SK-N-SH (cell line): ENCODE data around the gene COL25A1. TPM values are rescaled to one million over a fixed set of nuclear protein-coding genes. Genes with fewer than 3 reads are reported as not detected.

ENCODE experiments used
- CTCF ChIA-PET: fragments of 300-600, 350-600 bp; formaldehyde crosslinking; extraction: SDS; loops from one replicate; lab custom pipeline; 2021; lab: Yijun Ruan, JAX
- POLR2A ChIA-PET: fragments of 350-600 bp; sonication (Branson Sonifier 250); formaldehyde crosslinking; extraction: SDS; loops from one replicate; lab custom pipeline; 2020; ENCODE audit warnings: antibody characterized with exemption, inconsistent platforms; lab: Yijun Ruan, JAX
- DNase-seq: peaks from one replicate; pipeline ENCODE4 v3.0.0; 2012
- H2AFZ ChIP-seq: fragments of 200-600 bp; sonication (generic); 2 replicates; pipeline ENCODE4 v1.8.1; 2016; ENCODE audit warnings: antibody characterized with exemption, mild to moderate bottlenecking, low read depth
- H3F3A ChIP-seq: fragments of 200-600 bp; sonication (generic); replicated peaks from 2 replicates; pipeline ENCODE3; 2016; ENCODE audit warnings: antibody characterized with exemption, mild to moderate bottlenecking; ENCODE audit not compliant: insufficient read depth
- H3K27ac ChIP-seq, 2 experiments: fragments of 200-500 bp in 1 of 2; fragments of 200-600 bp in 1 of 2; sonication (Bioruptor generic) in 1 of 2; sonication (generic), shearing (Covaris generic) in 1 of 2; 2 replicates each; pipeline versions ENCODE4 v1.5.1 to v1.6.1; 2014 to 2016; ENCODE audit warnings: low read depth in 2 of 2, inconsistent platforms in 1 of 2, low read length in 1 of 2, mild to moderate bottlenecking in 1 of 2, mixed read lengths in 1 of 2
- H3K27me3 ChIP-seq: fragments of 200-600 bp; sonication (generic), shearing (Covaris generic); 2 replicates; pipeline ENCODE4 v1.6.1; 2016; ENCODE audit warnings: mixed run types; ENCODE audit not compliant: insufficient read depth
- H3K36me3 ChIP-seq, 2 experiments: fragments of 200-500 bp in 1 of 2; fragments of 200-600 bp in 1 of 2; sonication (Bioruptor generic) in 1 of 2; sonication (generic) in 1 of 2; replicated peaks in 1 of 2; 2 replicates each; pipeline versions ENCODE3 to v1.5.1; 2014 to 2016; ENCODE audit warnings: low read length in 1 of 2, mild to moderate bottlenecking in 1 of 2; ENCODE audit not compliant: insufficient read depth in 2 of 2, control insufficient read depth in 1 of 2
- H3K4me1 ChIP-seq, 2 experiments: fragments of 200-500 bp in 1 of 2; fragments of 200-600 bp in 1 of 2; sonication (Bioruptor generic) in 1 of 2; sonication (generic), shearing (Covaris generic) in 1 of 2; 2 replicates each; pipeline versions ENCODE4 v1.5.1 to v1.6.1; 2014 to 2016; ENCODE audit warnings: low read depth in 1 of 2, low read length in 1 of 2, mixed run types in 1 of 2; ENCODE audit not compliant: insufficient read depth in 2 of 2, control insufficient read depth in 1 of 2
- H3K4me2 ChIP-seq: fragments of 200-600 bp; sonication (generic), shearing (Covaris generic); 2 replicates; pipeline ENCODE4 v1.6.1; 2017; ENCODE audit warnings: mixed run types
- H3K4me3 ChIP-seq, 2 experiments: fragments of 200-500 bp in 1 of 2; fragments of 200-600 bp in 1 of 2; sonication (Bioruptor generic) in 1 of 2; sonication (generic), shearing (Covaris generic) in 1 of 2; 2 replicates each; pipeline versions ENCODE4 v1.5.1 to v1.8.1; 2014 to 2016; ENCODE audit warnings: low read depth in 2 of 2, inconsistent platforms in 1 of 2, low read length in 1 of 2, mild to moderate bottlenecking in 1 of 2, mixed read lengths in 1 of 2, moderate library complexity in 1 of 2
- H3K79me2 ChIP-seq: fragments of 200-600 bp; sonication (generic); 2 replicates; pipeline ENCODE4 v1.8.1; 2017; ENCODE audit warnings: mild to moderate bottlenecking; ENCODE audit not compliant: insufficient read depth
- H3K9ac ChIP-seq: fragments of 200-600 bp; sonication (generic); 2 replicates; pipeline ENCODE4 v1.6.1; 2017; ENCODE audit warnings: mixed run types
- H3K9me2 ChIP-seq: fragments of 200-600 bp; sonication (generic); 2 replicates; pipeline ENCODE4 v1.6.1; 2017; ENCODE audit warnings: mixed run types
- H3K9me3 ChIP-seq: fragments of 200-600 bp; sonication (generic); 2 replicates; pipeline ENCODE4 v1.6.1; 2017; ENCODE audit warnings: mixed run types, mild to moderate bottlenecking, moderate library complexity
- H4K20me1 ChIP-seq: fragments of 200-600 bp; sonication (generic); 2 replicates; pipeline ENCODE4 v1.6.1; 2017; ENCODE audit warnings: mild to moderate bottlenecking, mixed run types; ENCODE audit not compliant: insufficient read depth
- CHD2 ChIP-seq: fragments of 150-350 bp; IDR thresholded peaks from 2 replicates; pipeline ENCODE4 v1.6.1; 2018; ENCODE audit warnings: low read length; ENCODE audit not compliant: partially characterized antibody
- EP300 ChIP-seq, 2 experiments: IDR thresholded peaks; 2 replicates each; pipeline versions ENCODE4 v1.4.0 to v1.6.1; 2012; ENCODE audit warnings: borderline replicate concordance in 1 of 2, low read depth in 1 of 2, low read length in 1 of 2
- EZH2phosphoT487 ChIP-seq: fragments of 200-600 bp; sonication (generic); IDR thresholded peaks from 2 replicates; pipeline ENCODE4 v1.6.1; 2017; ENCODE audit warnings: low read depth, mixed run types, mild to moderate bottlenecking, antibody characterized with exemption, moderate library complexity, borderline replicate concordance
- FOSL2 ChIP-seq: IDR thresholded peaks from 2 replicates; pipeline ENCODE4 v1.4.0; 2012; ENCODE audit warnings: low read depth, mild to moderate bottlenecking, moderate library complexity, borderline replicate concordance
- FOXM1 ChIP-seq: IDR thresholded peaks from 2 replicates; pipeline ENCODE4 v1.4.0; 2012; ENCODE audit warnings: low read depth, mild to moderate bottlenecking
- GATA2 ChIP-seq: sonication (generic); formaldehyde crosslinking; IDR thresholded peaks from 2 replicates; pipeline ENCODE4 v1.5.0; 2020; ENCODE audit warnings: mild to moderate bottlenecking, missing genetic modification reagents
- IRF3 ChIP-seq: fragments of 150-350 bp; IDR thresholded peaks from 2 replicates; pipeline ENCODE4 v1.6.1; 2016; ENCODE audit warnings: mild to moderate bottlenecking, low read depth, low read length
- JUND ChIP-seq: IDR thresholded peaks from 2 replicates; pipeline ENCODE4 v1.4.0; 2012
- MEF2A ChIP-seq: IDR thresholded peaks from 2 replicates; pipeline ENCODE4 v1.4.0; 2012; ENCODE audit warnings: low read depth, borderline replicate concordance
- MXI1 ChIP-seq: IDR thresholded peaks from 2 replicates; pipeline ENCODE4 v1.6.1; 2012; ENCODE audit warnings: mild to moderate bottlenecking, low read depth, low read length, improper control_type of control experiment
- NFIC ChIP-seq: IDR thresholded peaks from 2 replicates; pipeline ENCODE4 v1.4.0; 2012; ENCODE audit warnings: borderline replicate concordance
- NRF1 ChIP-seq: IDR thresholded peaks from 2 replicates; pipeline ENCODE4 v1.6.1; 2012; ENCODE audit warnings: low read depth, mild to moderate bottlenecking, low read length
- POLR2AphosphoS5 ChIP-seq: IDR thresholded peaks from 2 replicates; pipeline ENCODE4 v1.6.1; 2012; ENCODE audit warnings: low read depth, low read length
- RAD21 ChIP-seq: IDR thresholded peaks from 2 replicates; pipeline ENCODE4 v1.6.1; 2012; ENCODE audit warnings: mild to moderate bottlenecking, low read length
- RCOR1 ChIP-seq: fragments of 150-350 bp; IDR thresholded peaks from 2 replicates; pipeline ENCODE4 v1.6.1; 2017; ENCODE audit warnings: antibody characterized with exemption, low read length
- RFX5 ChIP-seq: IDR thresholded peaks from 2 replicates; pipeline ENCODE4 v1.6.1; 2012; ENCODE audit warnings: mild to moderate bottlenecking, improper control_type of control experiment, low read length
- SIN3A ChIP-seq: IDR thresholded peaks from 2 replicates; pipeline ENCODE4 v1.6.1; 2012; ENCODE audit warnings: low read depth, mild to moderate bottlenecking, low read length, moderate library complexity, borderline replicate concordance
- SMC3 ChIP-seq: IDR thresholded peaks from 2 replicates; pipeline ENCODE4 v1.6.1; 2012; ENCODE audit warnings: low read depth, low read length, improper control_type of control experiment
- TCF12 ChIP-seq: IDR thresholded peaks from 2 replicates; pipeline ENCODE4 v1.4.0; 2012
- TEAD4 ChIP-seq: IDR thresholded peaks from 2 replicates; pipeline ENCODE4 v1.4.0; 2012; ENCODE audit warnings: mild to moderate bottlenecking, borderline replicate concordance; ENCODE audit not compliant: insufficient read depth
- USF1 ChIP-seq: IDR thresholded peaks from 2 replicates; pipeline ENCODE4 v1.4.0; 2012; ENCODE audit warnings: low read depth, borderline replicate concordance
- USF2 ChIP-seq: fragments of 150-350 bp; IDR thresholded peaks from 2 replicates; pipeline ENCODE4 v1.6.1; 2017; ENCODE audit warnings: antibody characterized with exemption, low read length, low read depth, borderline replicate concordance
- WGBS: methylation state at CpG from one replicate; pipeline ENCODE4 v1.1.6; 2017; ENCODE audit warnings: low lambda C conversion rate; 5-methylcytosine and 5-hydroxymethylcytosine counted together
- polyA plus RNA-seq, 3 experiments: library from polyadenylated mRNA; depleted of rRNA; stranded (reverse); fragments of >200 nt; gene quantifications; 2 replicates each; pipeline ENCODE4 v1.2.3, GENCODE V29; 2012

Gene COL25A1
- polyA plus RNA-seq, 1 of the 3 experiments (the other 2 are of a cell fraction) = not detected

GRCh38 chr4:108922191-108922590 lies 380.3 kb downstream of the COL25A1 start:
- no peak overlapping the region for H3K4me3 ChIP-seq
- H3K4me2 ChIP-seq = no peak overlapping the region
- DNase-seq = no peak
- no peaks in the 10 kb centered on the region for H3F3A ChIP-seq
- H3K79me2 ChIP-seq = no peaks in the 10 kb centered on the region
- 6% methylated on average over 5 of the region's 5 CpGs for WGBS
- no peak overlapping the region for H2AFZ ChIP-seq
- CTCF ChIA-PET = no interaction called here
- H3K9me3 ChIP-seq = no peaks in the 10 kb centered on the region
- no peaks in the 10 kb centered on the region for H4K20me1 ChIP-seq
- no peak for TF ChIP-seq MEF2A
- no peak for TF ChIP-seq NRF1
- TF ChIP-seq EP300 (IDR thresholded peaks at IDR 0.05; ENCODE audit: borderline replicate concordance in 1 of 2, low read depth in 1 of 2, low read length in 1 of 2) = no peak
- TF ChIP-seq USF2 = no peak
- TF ChIP-seq RFX5 = no peak
- TF ChIP-seq FOSL2 = no peak
- no peak for TF ChIP-seq RCOR1
- TF ChIP-seq TCF12 = no peak
- TF ChIP-seq TEAD4 = no peak
- TF ChIP-seq GATA2 (CRISPR knock-in tag) = no peak
- no peak for TF ChIP-seq POLR2AphosphoS5
- no peak for TF ChIP-seq SIN3A
- TF ChIP-seq USF1 = no peak
- TF ChIP-seq, all 33 proteins: peak for 0
- H3K4me1 ChIP-seq = no peaks in the 10 kb centered on the region
- no peak overlapping the region for H3K27ac ChIP-seq
- H3K27me3 ChIP-seq = peaks cover 26% of the 10 kb centered on the region; the same call in 1 of the 2 replicates
- H3K9ac ChIP-seq = no peak overlapping the region
- POLR2A ChIA-PET = no interaction called here
- no peaks in the 10 kb centered on the region for H3K9me2 ChIP-seq
- H3K36me3 ChIP-seq = no peaks in the 10 kb centered on the region

- no peaks in the 10 kb centered on the region for H3K79me2 ChIP-seq
- no peaks in the 10 kb centered on the region for H4K20me1 ChIP-seq
- H3F3A ChIP-seq = no peaks in the 10 kb centered on the region
- peaks cover 32% of the 10 kb centered on the region; the same call in 1 of the 2 replicates for H3K27me3 ChIP-seq
- WGBS = 2% methylated on average over 2 of the region's 2 CpGs
- no peak for DNase-seq
- H3K4me3 ChIP-seq = no peak overlapping the region
- no peak overlapping the region for H3K4me2 ChIP-seq
- no peak overlapping the region for H3K9ac ChIP-seq
- H3K27ac ChIP-seq = no peak overlapping the region
- no peaks in the 10 kb centered on the region for H3K9me2 ChIP-seq
- TF ChIP-seq FOXM1 (no peak), IRF3 (no peak), RAD21 (no peak), RFX5 (no peak), EZH2phosphoT487 (no peak), NRF1 (no peak), SMC3 (no peak), USF1 (no peak), EP300 (IDR thresholded peaks at IDR 0.05; ENCODE audit: borderline replicate concordance in 1 of 2, low read depth in 1 of 2, low read length in 1 of 2) (no peak), MXI1 (no peak), JUND (no peak), CHD2 (no peak), TEAD4 (no peak), NFIC (no peak)
- ChIA-PET CTCF (no interaction called here), POLR2A (no interaction called here)
- no peaks in the 10 kb centered on the region for H3K4me1 ChIP-seq
- no peaks in the 10 kb centered on the region for H3K36me3 ChIP-seq
- H2AFZ ChIP-seq = no peak overlapping the region
- no peaks in the 10 kb centered on the region for H3K9me3 ChIP-seq
These were observed 381.9 kb downstream of the COL25A1 start for GRCh38 chr4:108920395-108921087.
